Measurements from ENCODE around the gene TRIM61. TPM values are rescaled to one million over a fixed set of nuclear protein-coding genes. Genes with fewer than 3 reads are reported as not detected.
"Not testable (repeated sequence)": the region's sequence is repeated elsewhere in the genome, so short reads cannot be mapped to it uniquely, and the experiment has no call there.

Gene TRIM61
- total and polyA plus RNA-seq, 11 donors, result 0.76 to 3.0 (median 2.1) TPM

- Histone ChIP-seq H3K4me1 (no peaks in the 10 kb centered on the region), H3K27me3 (no peaks in the 10 kb centered on the region), H3K9me3 (no peaks in the 10 kb centered on the region), H3K36me3 (no peaks in the 10 kb centered on the region), H3K27ac (no peak overlapping the region), H3K4me3 (no peak overlapping the region)
- intact Hi-C loops (cut with DNase I), result no loop called here
- ATAC-seq (no peak), DNase-seq (no peak)
- TF ChIP-seq CTCF (IDR thresholded peaks at IDR 0.05), result no peak
- no peak for TF ChIP-seq POLR2A (IDR thresholded peaks at IDR 0.05)
- 33 to 55% (median 52%) methylated on average over 1 of the region's 1 CpG for WGBS, 4 donors
These were observed 42.1 kb downstream of the TRIM61 start for GRCh38 chr4:164935363-164935762.

GRCh38 chr4:164933244-164933643 is 44.2 kb downstream of the TRIM61 start:
- intact Hi-C loops (cut with DNase I), result no loop called here
- TF ChIP-seq CTCF (IDR thresholded peaks at IDR 0.05) (no peak), POLR2A (IDR thresholded peaks at IDR 0.05) (no peak)

DNA sequence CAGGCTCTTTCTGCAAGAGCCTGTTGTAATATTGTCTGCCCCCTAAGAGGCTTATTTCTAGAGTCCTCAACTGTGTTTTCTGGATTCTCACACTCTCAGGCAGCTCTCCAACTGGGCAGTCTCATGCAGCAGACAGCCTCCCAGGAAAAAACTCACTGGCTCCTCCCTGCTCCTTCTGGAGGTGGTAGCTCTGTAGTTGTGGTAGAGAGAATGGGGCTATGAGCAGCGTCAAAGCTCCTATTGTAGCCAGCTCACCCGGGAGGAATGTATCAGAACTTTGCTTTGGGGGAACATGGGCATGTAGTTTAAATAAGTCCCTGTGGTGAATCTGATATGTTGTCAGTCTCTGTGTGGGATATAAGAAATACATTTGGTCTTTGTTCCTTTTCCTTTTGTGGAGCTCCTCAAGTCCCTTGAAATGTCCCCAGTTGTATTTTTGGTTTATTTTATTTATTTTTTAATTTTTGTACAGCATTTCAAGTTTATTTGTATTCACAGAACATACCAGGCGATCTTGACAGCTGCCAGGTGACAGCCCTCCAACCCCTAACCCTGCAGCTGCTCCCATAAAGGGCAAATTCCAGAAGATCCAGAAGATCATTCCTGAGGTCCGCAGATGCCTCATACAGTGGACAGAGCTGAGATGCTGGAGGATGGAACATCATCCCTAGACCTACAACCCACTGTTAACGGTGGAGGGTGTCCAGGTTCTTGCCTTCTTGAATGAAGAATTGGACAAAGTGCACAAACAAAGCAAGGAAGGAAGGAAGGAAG is 45.7 kb downstream of the TRIM61 start:
- intact Hi-C loops (cut with DNase I), result no loop called here
- Histone ChIP-seq H3K9me3 (no peaks in the 10 kb centered on the region), H3K36me3 (no peaks in the 10 kb centered on the region), H3K4me1 (no peaks in the 10 kb centered on the region), H3K27ac (no peak overlapping the region), H3K4me3 (no peak overlapping the region), H3K27me3 (no peaks in the 10 kb centered on the region)
- 72 to 83% (median 77%) methylated on average over 5 of the region's 5 CpGs for WGBS, 4 donors
- DNase-seq (no peak), ATAC-seq (no peak)
- TF ChIP-seq CTCF (IDR thresholded peaks at IDR 0.05) (no peak), POLR2A (IDR thresholded peaks at IDR 0.05) (no peak)

More at GRCh38 chr4:164933244-164933643, 44.2 kb downstream of the TRIM61 start:
- Histone ChIP-seq H3K4me3 (no peak overlapping the region), H3K9me3 (no peaks in the 10 kb centered on the region), H3K4me1 (no peaks in the 10 kb centered on the region), H3K36me3 (no peaks in the 10 kb centered on the region), H3K27ac (no peak overlapping the region), H3K27me3 (no peaks in the 10 kb centered on the region)
- 83 to 89% (median 86%) methylated on average over 11 of the region's 11 CpGs for WGBS, 4 donors
- ATAC-seq (no peak), DNase-seq (no peak)

DNA sequence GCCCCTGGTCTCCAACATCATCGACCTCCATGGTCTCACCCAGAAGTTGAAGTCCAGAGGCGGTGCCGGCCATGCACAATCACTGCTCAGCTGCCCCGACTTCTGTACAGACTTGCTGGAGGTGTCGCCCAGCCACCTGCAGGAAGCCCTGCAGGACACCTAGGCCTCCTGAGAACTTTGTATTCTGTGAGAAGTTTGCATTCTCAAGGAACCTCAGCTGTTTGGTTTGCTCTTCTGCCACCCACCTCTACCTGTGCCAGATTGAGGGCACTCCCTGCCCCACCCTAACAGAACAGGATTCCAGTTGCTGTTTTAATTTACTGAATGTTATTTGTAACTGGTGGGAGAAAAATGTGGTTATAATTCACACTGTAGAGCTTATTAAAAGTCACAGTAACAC is 46.8 kb downstream of the TRIM61 start:
- Histone ChIP-seq H3K4me1 (no peaks in the 10 kb centered on the region), H3K36me3 (no peaks in the 10 kb centered on the region), H3K27ac (no peak overlapping the region), H3K4me3 (no peak overlapping the region), H3K27me3 (no peaks in the 10 kb centered on the region), H3K9me3 (no peaks in the 10 kb centered on the region)
- intact Hi-C loops (cut with DNase I), result no loop called here
- no peak for ATAC-seq
- 70 to 100% (median 91%) methylated on average over 2 to 5 of the region's 5 CpGs for WGBS, 4 donors
- TF ChIP-seq POLR2A (IDR thresholded peaks at IDR 0.05), result no peak
- TF ChIP-seq CTCF (IDR thresholded peaks at IDR 0.05), result no peak
- DNase-seq, result no peak

GRCh38 chr4:164927101-164927500 is 50.4 kb downstream of the TRIM61 start:
- ATAC-seq; H3K4me3 ChIP-seq; H3K4me1 ChIP-seq; H3K27me3 ChIP-seq; DNase-seq; H3K36me3 ChIP-seq; H3K9me3 ChIP-seq; intact Hi-C loops (cut with DNase I); H3K27ac ChIP-seq: not testable (repeated sequence)
- 83 to 91% (median 85%) methylated on average over 2 of the region's 2 CpGs for WGBS, 4 donors
